ENCODE measurements around the gene LCNL1.
A peak's percentile ranks its signal among the peaks of the same experiment; 100 is the strongest.

LCNL1 gene

DNA sequence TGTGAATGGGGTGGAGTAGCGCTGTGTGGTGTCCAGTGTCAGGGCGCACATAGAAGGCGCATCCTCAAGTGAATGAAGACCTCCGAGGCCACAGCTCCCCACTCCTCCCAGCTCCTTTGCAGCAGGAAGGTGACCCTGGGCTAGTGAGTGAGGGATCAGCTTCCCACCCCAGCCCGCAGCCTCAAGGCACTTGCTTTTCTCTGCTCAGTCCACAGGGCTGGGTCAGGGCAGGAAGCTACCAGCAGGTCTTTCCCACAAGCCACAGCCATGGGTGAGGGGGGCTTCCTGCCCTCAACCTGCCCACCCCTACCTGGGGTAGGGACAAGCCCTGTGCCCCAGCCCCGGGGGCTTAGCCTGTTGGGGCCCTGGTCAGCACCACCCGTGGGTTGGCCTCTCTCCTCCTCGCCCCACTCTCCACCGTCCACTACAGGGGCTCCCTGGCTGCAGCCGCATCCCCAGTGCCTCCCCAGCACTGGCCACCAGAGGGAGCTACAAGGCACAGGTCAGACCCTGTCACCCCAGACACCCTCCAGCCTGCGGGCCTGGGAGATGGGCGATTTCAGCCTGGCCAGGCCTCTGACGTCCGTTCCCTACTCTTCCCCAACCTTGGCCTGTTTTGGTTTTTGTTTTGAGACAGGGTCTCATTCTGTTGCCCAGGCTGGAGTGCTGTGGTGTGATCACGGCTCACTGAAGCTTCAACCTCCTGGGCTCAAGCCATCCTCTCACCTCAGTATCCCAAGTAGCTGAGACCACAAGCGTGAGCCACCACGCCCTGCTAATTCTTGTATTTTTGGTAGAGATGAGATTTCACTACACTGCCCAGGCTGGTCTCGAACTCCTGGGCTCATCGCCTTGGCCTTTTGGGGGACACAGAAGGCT is 46.5 kb downstream of the LCNL1 start:
- peaks cover 9% of the 10 kb centered on the region for H3K79me1 ChIP-seq (ENCODE audit: low read depth, low read length)
- H2BK15ac ChIP-seq (ENCODE audit: low read length), result peak overlapping the region; percentile 54
- H2BK120ac ChIP-seq (ENCODE audit: low read depth, low read length), result no peak overlapping the region
- H3K14ac ChIP-seq (ENCODE audit: low read length), result no peak overlapping the region
- H3K4ac ChIP-seq (ENCODE audit: low read length), result no peak overlapping the region
- peak; percentile 75 for DNase-seq (ENCODE audit: low spot score)
- no CpG with 5 or more reads among the region's 19 CpGs for WGBS, 2 donors (ENCODE audit: extremely low coverage in 2 of 2, insufficient read length in 2 of 2, insufficient replicate concordance in 1 of 2)
- H2AK5ac ChIP-seq (ENCODE audit: low read depth, low read length), result peak overlapping the region; percentile 98
- H3K4me3 ChIP-seq (ENCODE audit: low read length in 2 of 2), result peak overlapping the region in 1 of 2 donors; percentile 60
- peak overlapping the region; percentile 10 for H3K27ac ChIP-seq (replicated peaks; ENCODE audit: low read length)
- peak overlapping the region; percentile 26 for H3K4me2 ChIP-seq (ENCODE audit: insufficient read depth, low read length, poor library complexity, severe bottlenecking)
- no peaks in the 10 kb centered on the region for H3K9me3 ChIP-seq (replicated peaks in 1 of 2; ENCODE audit: control insufficient read depth in 2 of 2, insufficient read depth in 1 of 2, low read depth in 1 of 2, low read length in 2 of 2)
- H2BK12ac ChIP-seq (ENCODE audit: low read length), result peak overlapping the region; percentile 93
- H4K91ac ChIP-seq (ENCODE audit: low read depth, low read length, poor library complexity), result no peak overlapping the region
- H2BK5ac ChIP-seq (ENCODE audit: low read length), result no peak overlapping the region
- peaks cover 0 to 10% (median 0%) of the 10 kb centered on the region in 3 experiments for H3K27me3 ChIP-seq (ENCODE audit: control insufficient read depth in 3 of 3, insufficient read depth in 3 of 3, low read depth in 1 of 3, low read length in 3 of 3)
- H3K23ac ChIP-seq (ENCODE audit: low read depth, low read length, poor library complexity), result peak overlapping the region; percentile 2
- H2AFZ ChIP-seq (ENCODE audit: low read length), result peak overlapping the region; percentile 99
- peak overlapping the region; percentile 99 for H3K18ac ChIP-seq (ENCODE audit: low read length)
- no peaks in the 10 kb centered on the region for H3K36me3 ChIP-seq (replicated peaks in 1 of 2; ENCODE audit: control insufficient read depth in 2 of 2, insufficient read depth in 2 of 2, low read length in 2 of 2)
- no peak overlapping the region for H4K8ac ChIP-seq (ENCODE audit: low read depth, low read length)
- H3K4me1 ChIP-seq (ENCODE audit: control insufficient read depth in 2 of 2, insufficient read depth in 1 of 2, low read depth in 1 of 2, low read length in 2 of 2), result peaks cover 18 to 38% of the 10 kb centered on the region in 2 donors
- H3K9ac ChIP-seq (ENCODE audit: low read depth, low read length, poor library complexity), result peak overlapping the region; percentile 73

DNA sequence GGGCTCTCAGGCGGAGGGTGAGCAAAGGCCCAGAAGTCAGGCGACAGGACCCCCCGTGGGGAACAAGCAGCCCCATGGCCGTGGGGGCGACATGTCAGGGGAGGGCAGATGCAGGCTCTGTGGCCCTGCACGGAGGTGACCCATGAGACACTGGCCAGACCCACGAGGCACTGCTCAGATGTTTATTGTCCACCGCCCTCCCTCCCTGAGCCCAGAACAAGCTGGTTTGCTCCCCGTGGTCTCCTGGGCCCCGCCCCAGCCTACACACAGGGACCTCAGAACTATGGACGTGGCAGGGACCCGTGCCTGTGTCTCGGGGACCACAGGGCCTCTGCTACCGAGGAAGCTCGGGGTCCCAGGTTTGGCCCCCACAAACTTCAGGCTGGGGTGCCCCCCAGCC is 47.2 kb downstream of the LCNL1 start:
- Histone ChIP-seq H3K4ac (ENCODE audit: low read length) (peak overlapping the region; percentile 53), H3K4me1 (ENCODE audit: control insufficient read depth in 2 of 2, insufficient read depth in 1 of 2, low read depth in 1 of 2, low read length in 2 of 2) (peaks cover 20 to 36% of the 10 kb centered on the region in 2 donors), H4K8ac (ENCODE audit: low read depth, low read length) (no peak overlapping the region), H3K14ac (ENCODE audit: low read length) (no peak overlapping the region), H3K9ac (ENCODE audit: low read depth, low read length, poor library complexity) (no peak overlapping the region), H2AK5ac (ENCODE audit: low read depth, low read length) (peak overlapping the region; percentile 98), H3K4me3 (ENCODE audit: low read length in 2 of 2) (no peak overlapping the region), H2BK15ac (ENCODE audit: low read length) (peak overlapping the region; percentile 52), H3K36me3 (replicated peaks in 1 of 2; ENCODE audit: control insufficient read depth in 2 of 2, insufficient read depth in 2 of 2, low read length in 2 of 2) (no peaks in the 10 kb centered on the region), H3K9me3 (replicated peaks in 1 of 2; ENCODE audit: control insufficient read depth in 2 of 2, insufficient read depth in 1 of 2, low read depth in 1 of 2, low read length in 2 of 2) (no peaks in the 10 kb centered on the region), H2BK5ac (ENCODE audit: low read length) (no peak overlapping the region), H4K91ac (ENCODE audit: low read depth, low read length, poor library complexity) (no peak overlapping the region), H3K27me3 (ENCODE audit: control insufficient read depth in 3 of 3, insufficient read depth in 3 of 3, low read depth in 1 of 3, low read length in 3 of 3) (peaks cover 0 to 10% (median 0%) of the 10 kb centered on the region in 3 experiments), H2BK12ac (ENCODE audit: low read length) (peak overlapping the region; percentile 93), H3K79me1 (ENCODE audit: low read depth, low read length) (peaks cover 9% of the 10 kb centered on the region), H2BK120ac (ENCODE audit: low read depth, low read length) (no peak overlapping the region), H3K18ac (ENCODE audit: low read length) (no peak overlapping the region), H3K23ac (ENCODE audit: low read depth, low read length, poor library complexity) (no peak overlapping the region), H2AFZ (ENCODE audit: low read length) (no peak overlapping the region), H3K4me2 (ENCODE audit: insufficient read depth, low read length, poor library complexity, severe bottlenecking) (no peak overlapping the region), H3K27ac (replicated peaks; ENCODE audit: low read length) (no peak overlapping the region)
- DNase-seq (ENCODE audit: low spot score), result no peak
- no CpG with 5 or more reads among the region's 15 CpGs for WGBS, 2 donors (ENCODE audit: extremely low coverage in 2 of 2, insufficient read length in 2 of 2, insufficient replicate concordance in 1 of 2)

GRCh38 chr9:137030538-137031527 is 48.0 kb downstream of the LCNL1 start:
- H2BK120ac ChIP-seq (ENCODE audit: low read depth, low read length), result no peak overlapping the region
- H2BK5ac ChIP-seq (ENCODE audit: low read length), result no peak overlapping the region
- H3K36me3 ChIP-seq (replicated peaks in 1 of 2; ENCODE audit: control insufficient read depth in 2 of 2, insufficient read depth in 2 of 2, low read length in 2 of 2), result no peaks in the 10 kb centered on the region
- H2BK12ac ChIP-seq (ENCODE audit: low read length), result peak overlapping the region; percentile 93
- no peak overlapping the region for H3K4me2 ChIP-seq (ENCODE audit: insufficient read depth, low read length, poor library complexity, severe bottlenecking)
- H3K79me1 ChIP-seq (ENCODE audit: low read depth, low read length), result peaks cover 3% of the 10 kb centered on the region
- H3K23ac ChIP-seq (ENCODE audit: low read depth, low read length, poor library complexity), result peak overlapping the region; percentile 65
- no peak overlapping the region for H3K4ac ChIP-seq (ENCODE audit: low read length)
- no peak overlapping the region for H3K9ac ChIP-seq (ENCODE audit: low read depth, low read length, poor library complexity)
- no peaks in the 10 kb centered on the region for H3K9me3 ChIP-seq (replicated peaks in 1 of 2; ENCODE audit: control insufficient read depth in 2 of 2, insufficient read depth in 1 of 2, low read depth in 1 of 2, low read length in 2 of 2)
- H2AFZ ChIP-seq (ENCODE audit: low read length), result no peak overlapping the region
- H4K8ac ChIP-seq (ENCODE audit: low read depth, low read length), result peak overlapping the region; percentile 17
- H3K14ac ChIP-seq (ENCODE audit: low read length), result peak overlapping the region; percentile 71
- peaks cover 15 to 30% of the 10 kb centered on the region in 2 donors for H3K4me1 ChIP-seq (ENCODE audit: control insufficient read depth in 2 of 2, insufficient read depth in 1 of 2, low read depth in 1 of 2, low read length in 2 of 2)
- whole genome bisulfite sequencing, 2 donors (ENCODE audit: extremely low coverage in 2 of 2, insufficient read length in 2 of 2, insufficient replicate concordance in 1 of 2), result no CpG with 5 or more reads among the region's 65 CpGs
- peaks cover 0 to 10% (median 0%) of the 10 kb centered on the region in 3 experiments for H3K27me3 ChIP-seq (ENCODE audit: control insufficient read depth in 3 of 3, insufficient read depth in 3 of 3, low read depth in 1 of 3, low read length in 3 of 3)
- no peak overlapping the region for H3K4me3 ChIP-seq (ENCODE audit: low read length in 2 of 2)
- no peak overlapping the region for H3K27ac ChIP-seq (replicated peaks; ENCODE audit: low read length)
- no peak for DNase-seq (ENCODE audit: low spot score)
- peak overlapping the region; percentile 17 for H3K18ac ChIP-seq (ENCODE audit: low read length)
- H2AK5ac ChIP-seq (ENCODE audit: low read depth, low read length), result peak overlapping the region; percentile 98
- peak overlapping the region; percentile 52 for H2BK15ac ChIP-seq (ENCODE audit: low read length)
- H4K91ac ChIP-seq (ENCODE audit: low read depth, low read length, poor library complexity), result no peak overlapping the region
